Measurements from ENCODE around the gene LRMDA. TPM values are rescaled to one million over a fixed set of nuclear protein-coding genes. Genes with fewer than 3 reads are reported as not detected.

LRMDA gene
- total RNA-seq, 4 donors from 2014 or later: 0.88 to 14.1 (median 5.1) TPM; not detected in 1

DNA sequence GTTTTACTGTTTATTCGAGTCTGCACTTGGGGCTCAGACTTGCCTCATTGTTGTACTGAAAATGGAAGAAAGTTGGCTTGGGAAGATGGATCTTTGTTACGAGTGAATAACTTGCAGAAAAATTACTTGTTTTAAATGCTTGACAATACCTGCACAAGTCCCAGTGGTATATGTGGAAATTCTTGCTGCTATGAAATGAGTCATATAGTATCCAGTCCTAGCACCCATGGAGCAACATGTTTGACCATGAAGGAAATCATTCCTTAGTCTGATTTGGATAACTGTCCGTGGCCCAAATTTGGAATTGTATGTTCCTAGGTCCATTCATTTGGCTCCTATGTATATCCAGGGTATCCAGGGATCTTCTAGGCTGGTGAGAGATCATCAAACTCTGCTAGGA is 1109.4 kb downstream of the LRMDA start:
- Histone ChIP-seq H3K27ac (no peak overlapping the region), H3K9me3 (no peaks in the 10 kb centered on the region), H3K27me3 (no peaks in the 10 kb centered on the region), H3K36me3 (no peaks in the 10 kb centered on the region), H3K4me1 (peaks cover 0 to 6% (median 0%) of the 10 kb centered on the region in 3 donors), H3K4me3 (no peak overlapping the region)
- TF ChIP-seq POLR2A (IDR thresholded peaks at IDR 0.05): no peak
- intact Hi-C loops (cut with DNase I): no loop called here
- WGBS, 2 donors: 54 to 59% methylated on average over 3 of the region's 3 CpGs
- no peak for DNase-seq

DNA sequence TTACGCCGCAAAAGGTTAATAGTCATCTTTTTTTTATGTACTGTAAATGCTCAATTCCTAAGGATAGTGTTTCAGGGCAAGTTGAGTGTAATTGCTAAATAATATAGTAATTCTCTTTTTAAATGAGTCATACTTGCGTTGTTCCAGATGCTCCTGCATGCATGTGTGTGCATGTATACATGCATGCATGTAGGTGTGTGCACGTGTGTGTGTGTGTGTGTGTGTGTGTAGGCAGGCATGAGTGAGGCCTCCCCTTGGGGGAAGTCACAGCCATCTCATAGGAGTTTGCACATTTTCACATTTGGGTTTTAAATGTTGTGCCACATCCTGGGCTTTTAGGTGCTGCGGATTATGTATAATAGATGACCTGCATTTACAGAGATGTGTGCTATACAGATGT is 1110.4 kb downstream of the LRMDA start:
- TF ChIP-seq, protein P1, sequence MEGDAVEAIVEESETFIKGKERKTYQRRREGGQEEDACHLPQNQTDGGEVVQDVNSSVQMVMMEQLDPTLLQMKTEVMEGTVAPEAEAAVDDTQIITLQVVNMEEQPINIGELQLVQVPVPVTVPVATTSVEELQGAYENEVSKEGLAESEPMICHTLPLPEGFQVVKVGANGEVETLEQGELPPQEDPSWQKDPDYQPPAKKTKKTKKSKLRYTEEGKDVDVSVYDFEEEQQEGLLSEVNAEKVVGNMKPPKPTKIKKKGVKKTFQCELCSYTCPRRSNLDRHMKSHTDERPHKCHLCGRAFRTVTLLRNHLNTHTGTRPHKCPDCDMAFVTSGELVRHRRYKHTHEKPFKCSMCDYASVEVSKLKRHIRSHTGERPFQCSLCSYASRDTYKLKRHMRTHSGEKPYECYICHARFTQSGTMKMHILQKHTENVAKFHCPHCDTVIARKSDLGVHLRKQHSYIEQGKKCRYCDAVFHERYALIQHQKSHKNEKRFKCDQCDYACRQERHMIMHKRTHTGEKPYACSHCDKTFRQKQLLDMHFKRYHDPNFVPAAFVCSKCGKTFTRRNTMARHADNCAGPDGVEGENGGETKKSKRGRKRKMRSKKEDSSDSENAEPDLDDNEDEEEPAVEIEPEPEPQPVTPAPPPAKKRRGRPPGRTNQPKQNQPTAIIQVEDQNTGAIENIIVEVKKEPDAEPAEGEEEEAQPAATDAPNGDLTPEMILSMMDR (IDR thresholded peaks at IDR 0.05): no peak
- no peak for TF ChIP-seq POLR2A (IDR thresholded peaks at IDR 0.05)
- Histone ChIP-seq H3K4me1 (peaks cover 0 to 6% (median 0%) of the 10 kb centered on the region in 3 donors), H3K9me3 (no peaks in the 10 kb centered on the region), H3K27me3 (no peaks in the 10 kb centered on the region), H3K4me3 (no peak overlapping the region), H3K36me3 (no peaks in the 10 kb centered on the region), H3K27ac (no peak overlapping the region)
- no peak for DNase-seq
- 61 to 80% methylated on average over 4 to 5 of the region's 5 CpGs for WGBS, 2 donors
- intact Hi-C loops (cut with DNase I): no loop called here

DNA sequence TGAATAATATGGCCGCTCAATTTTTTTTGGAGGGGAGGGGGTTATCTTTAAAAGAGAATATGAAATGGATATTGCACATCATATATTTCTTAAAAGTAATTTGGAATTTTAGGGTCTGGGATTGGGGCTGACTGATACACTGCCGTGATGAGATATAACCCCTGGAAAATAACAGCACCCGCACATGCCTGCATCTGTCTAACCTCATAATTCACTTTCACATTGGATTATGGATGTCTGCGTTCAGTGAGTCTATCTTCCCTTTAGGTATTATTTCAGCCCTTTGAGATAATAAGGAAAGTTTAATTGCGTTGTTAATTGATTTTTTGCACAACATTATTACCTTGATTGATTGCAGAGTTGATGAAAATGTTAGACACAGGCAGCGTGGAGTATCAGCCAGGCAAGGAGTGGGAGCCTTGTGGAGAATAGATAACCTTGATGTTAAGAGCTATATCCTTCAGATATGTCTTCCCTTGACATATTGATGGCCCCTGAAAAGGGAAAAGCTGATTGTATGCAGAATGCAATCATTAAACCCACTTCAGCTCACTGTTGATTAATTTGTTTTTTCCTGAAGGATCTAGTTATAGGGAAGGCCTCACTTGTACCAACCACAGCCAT is 1111.0 kb downstream of the LRMDA start:
- H3K4me3 ChIP-seq: no peak overlapping the region
- no peaks in the 10 kb centered on the region for H3K36me3 ChIP-seq
- H3K9me3 ChIP-seq: no peaks in the 10 kb centered on the region
- 86 to 94% methylated on average over 6 of the region's 6 CpGs for WGBS, 2 donors
- no peak for TF ChIP-seq POLR2A (IDR thresholded peaks at IDR 0.05)
- TF ChIP-seq, protein P1 (IDR thresholded peaks at IDR 0.05): no peak
- H3K4me1 ChIP-seq: peaks cover 0 to 11% (median 2%) of the 10 kb centered on the region in 3 donors
- intact Hi-C loops (cut with DNase I): no loop called here
- no peak overlapping the region for H3K27ac ChIP-seq
- no peak for DNase-seq
- H3K27me3 ChIP-seq: no peaks in the 10 kb centered on the region

DNA sequence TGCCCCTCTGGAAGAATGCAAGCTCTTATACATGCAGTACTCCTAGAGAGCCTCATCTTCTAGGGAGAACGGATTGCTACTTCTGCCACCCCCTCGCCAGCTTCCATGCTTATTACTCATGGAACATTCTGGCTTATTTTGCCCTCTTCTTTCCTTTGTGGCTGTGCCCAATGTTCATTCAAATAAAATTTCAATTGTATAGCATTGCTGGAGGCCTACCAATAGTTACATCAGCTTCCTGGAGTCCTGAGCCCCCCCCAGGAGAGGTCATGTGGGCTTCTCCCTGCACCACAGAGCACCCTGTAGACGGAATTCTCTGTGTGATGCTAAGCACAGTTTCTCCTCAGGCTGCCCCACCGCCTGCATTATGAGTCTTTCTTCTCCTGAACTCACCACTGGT is 1112.2 kb downstream of the LRMDA start:
- intact Hi-C loops (cut with DNase I): no loop called here
- Histone ChIP-seq H3K4me1 (peaks cover 0 to 15% (median 2%) of the 10 kb centered on the region in 3 donors), H3K27me3 (no peaks in the 10 kb centered on the region), H3K27ac (no peak overlapping the region), H3K36me3 (no peaks in the 10 kb centered on the region), H3K4me3 (no peak overlapping the region), H3K9me3 (no peaks in the 10 kb centered on the region)
- TF ChIP-seq POLR2A (IDR thresholded peaks at IDR 0.05): no peak
- TF ChIP-seq, protein P1 (IDR thresholded peaks at IDR 0.05): no peak
- no peak for DNase-seq
- WGBS, 2 donors: 76 to 94% methylated on average over 2 to 4 of the region's 4 CpGs

DNA sequence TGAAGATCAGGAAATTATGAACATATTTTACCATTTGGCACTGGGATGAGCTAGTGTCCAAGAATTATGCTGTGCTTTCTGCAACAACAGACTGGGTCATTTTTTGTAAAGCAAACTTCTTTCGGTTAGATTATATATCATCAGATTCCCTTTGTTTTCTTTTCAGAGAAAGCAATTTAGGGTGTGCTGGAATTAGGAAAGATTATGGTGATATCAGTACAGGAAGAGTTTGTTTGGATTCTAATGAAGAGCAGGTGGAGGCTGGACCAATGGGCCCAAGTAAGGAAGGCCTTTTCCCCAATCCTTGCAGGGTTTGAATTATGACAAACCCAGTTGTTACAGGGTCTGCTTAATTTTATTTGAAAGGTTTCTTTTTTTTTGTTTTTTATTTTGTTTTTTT is 1113.4 kb downstream of the LRMDA start:
- no peaks in the 10 kb centered on the region for H3K9me3 ChIP-seq
- no peak for DNase-seq
- TF ChIP-seq POLR2A (IDR thresholded peaks at IDR 0.05): no peak
- TF ChIP-seq, protein P1 (IDR thresholded peaks at IDR 0.05): no peak
- intact Hi-C loops (cut with DNase I): no loop called here
- H3K4me1 ChIP-seq: peaks cover 0 to 15% (median 2%) of the 10 kb centered on the region in 3 donors
- no peaks in the 10 kb centered on the region for H3K36me3 ChIP-seq
- no peaks in the 10 kb centered on the region for H3K27me3 ChIP-seq
- 57 to 71% methylated on average over 1 of the region's 1 CpG for WGBS, 2 donors
- no peak overlapping the region for H3K27ac ChIP-seq
- H3K4me3 ChIP-seq: no peak overlapping the region

DNA sequence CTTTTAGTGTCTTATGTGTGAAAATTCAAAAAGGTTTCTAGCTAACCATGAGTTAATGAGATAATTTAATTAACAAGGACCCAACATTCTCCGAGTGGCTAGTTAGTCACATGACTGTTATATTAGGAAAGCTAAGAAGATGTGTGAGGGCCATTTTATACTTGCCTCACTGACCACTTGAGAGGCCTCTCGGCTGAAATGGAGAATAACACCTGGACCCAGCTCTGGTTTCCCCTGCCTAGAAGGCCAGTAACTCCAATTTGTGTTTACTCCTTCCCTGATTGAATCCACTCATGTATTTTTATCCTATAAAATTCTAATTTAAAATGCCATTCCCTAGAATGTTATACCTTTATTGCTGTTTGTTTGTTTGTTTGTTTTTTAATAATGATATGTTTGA is 1115.0 kb downstream of the LRMDA start:
- no peak overlapping the region for H3K27ac ChIP-seq
- no peaks in the 10 kb centered on the region for H3K36me3 ChIP-seq
- H3K27me3 ChIP-seq: no peaks in the 10 kb centered on the region
- DNase-seq: no peak
- H3K4me3 ChIP-seq: no peak overlapping the region
- intact Hi-C loops (cut with DNase I): no loop called here
- H3K9me3 ChIP-seq: no peaks in the 10 kb centered on the region
- TF ChIP-seq POLR2A (IDR thresholded peaks at IDR 0.05): no peak
- TF ChIP-seq, protein P1 (IDR thresholded peaks at IDR 0.05): no peak
- H3K4me1 ChIP-seq: peaks cover 0 to 21% (median 2%) of the 10 kb centered on the region in 3 donors
- WGBS, 2 donors: 81 to 85% methylated on average over 2 of the region's 2 CpGs
